NCI-H2227 (cell line): ENCODE data around the gene STK40.

Experiments
- DNase-seq: peaks from one replicate; lab custom pipeline; 2025; ENCODE audit not compliant: unreplicated experiment; lab: John Stamatoyannopoulos, UW

The STK40 gene

DNA sequence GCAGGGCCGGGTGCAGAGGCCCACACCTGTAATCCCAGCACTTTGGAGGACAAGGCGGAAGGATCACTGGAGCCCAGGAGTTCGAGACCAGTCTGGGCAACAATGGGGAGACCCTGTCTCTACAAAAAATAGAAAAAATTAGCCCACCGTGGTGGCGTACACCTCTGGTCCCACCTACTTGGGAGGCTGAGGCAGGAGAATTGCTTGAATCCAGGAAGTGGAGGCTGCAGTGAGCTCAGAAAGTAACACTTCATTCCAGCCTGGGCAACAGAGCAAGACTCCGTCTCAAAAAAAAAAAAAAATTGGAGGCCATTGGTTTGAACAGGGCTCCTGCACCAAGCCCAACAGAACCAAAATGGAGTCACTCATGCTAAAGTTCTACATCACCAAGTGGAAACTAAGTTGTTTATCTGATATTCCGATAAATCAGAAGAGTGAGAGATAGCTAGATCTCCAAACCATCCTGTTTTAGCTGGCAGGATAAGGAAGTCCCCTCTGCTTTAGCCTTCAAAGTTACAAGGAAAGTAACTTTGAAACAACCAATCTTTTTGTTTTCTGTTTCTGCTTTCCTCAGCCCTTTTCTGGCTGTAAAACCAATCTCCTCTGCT is 12.8 kb upstream of the STK40 start:
- DNase-seq, result no peak

DNA sequence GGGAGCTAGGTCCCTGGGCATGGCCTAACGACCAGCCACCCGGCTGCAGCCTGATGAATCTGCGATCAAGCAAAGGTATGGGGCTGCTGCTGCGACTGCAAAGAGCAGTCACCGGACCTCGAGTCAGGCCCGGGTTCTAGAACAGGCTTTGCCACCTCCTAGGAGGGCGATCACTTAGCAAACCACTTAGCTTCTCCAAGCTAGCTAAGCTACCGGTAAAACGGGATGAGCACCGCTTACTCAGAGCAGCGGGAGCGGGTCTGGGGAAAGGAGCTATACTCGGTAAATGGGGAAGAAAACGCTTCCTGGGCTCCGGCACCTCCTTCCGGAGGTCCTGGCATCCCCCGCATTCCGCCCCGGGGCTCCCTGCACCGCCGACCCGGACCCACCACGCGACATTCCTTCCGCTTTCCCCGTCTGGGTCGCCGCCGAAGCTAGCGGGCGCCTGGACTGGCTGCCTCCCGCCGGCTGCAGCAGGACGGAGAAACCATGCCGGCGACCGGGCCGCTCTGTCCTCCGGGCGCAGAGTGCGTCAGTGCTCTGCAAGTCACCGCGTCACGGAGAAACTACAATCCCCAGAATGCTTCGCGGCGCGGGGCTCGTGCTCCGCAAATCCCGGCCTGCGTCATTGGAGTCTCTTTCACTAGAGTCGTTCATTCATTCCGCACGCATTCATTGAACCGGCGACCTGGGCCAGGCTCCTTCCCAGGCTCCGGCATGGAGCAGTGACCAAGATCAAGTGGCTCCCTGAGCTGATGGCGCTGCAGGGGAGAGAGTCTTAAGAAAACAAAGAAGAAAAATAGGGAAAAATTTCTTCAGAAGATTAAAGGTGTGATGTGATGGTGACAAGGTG is 11.9 kb upstream of the STK40 start, which contains the start of gene LSM10:
TSS of gene LSM10 (minus strand) at position 531 of the 853 bp plus-strand sequence. CDS start 3,779 bp downstream, outside the sequence.
- peak; percentile 96 for DNase-seq

- DNase-seq, result no peak
These were observed 11.3 kb upstream of the STK40 start for GRCh38 chr1:36397083-36397377.

DNA sequence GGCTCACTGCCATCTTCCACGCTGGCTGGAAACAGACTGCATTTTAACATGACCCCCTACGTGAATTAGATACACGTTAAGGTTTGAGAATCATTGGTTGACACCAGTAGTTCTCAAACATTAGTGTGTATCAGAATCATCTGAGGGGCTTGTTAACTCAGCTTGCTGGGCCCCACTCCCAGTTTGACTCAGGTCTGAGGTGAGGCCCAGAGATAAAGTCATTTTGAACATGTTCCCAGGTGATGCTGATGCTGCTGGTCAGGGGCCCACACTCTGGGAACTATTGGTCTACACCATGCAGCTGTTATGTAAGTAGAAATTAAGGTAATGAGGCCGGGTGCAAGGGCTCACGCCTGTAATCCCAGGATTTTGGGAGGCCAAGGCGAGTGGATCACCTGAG is 10.6 kb upstream of the STK40 start:
- no peak for DNase-seq

- DNase-seq, result no peak
These were observed 8.0 kb upstream of the STK40 start for GRCh38 chr1:36393686-36394085.

DNA sequence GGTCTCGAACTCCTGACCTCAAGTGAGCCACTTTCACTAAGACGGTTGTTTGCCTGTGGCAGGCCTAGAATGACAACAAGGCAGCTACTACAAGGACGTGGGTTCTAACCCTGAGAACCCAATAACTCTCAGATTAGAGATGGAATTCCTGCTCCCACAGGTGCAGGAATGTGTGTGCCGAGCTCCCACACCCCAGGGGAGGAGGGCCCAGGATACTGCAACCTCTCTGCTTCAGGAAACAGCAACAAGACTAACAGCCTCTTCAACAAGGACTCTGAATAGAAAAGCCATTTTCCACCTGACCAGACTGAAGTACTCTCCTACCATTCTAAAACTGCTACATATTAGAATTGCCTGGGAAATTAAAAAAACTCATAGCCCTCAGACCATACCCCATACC is 7.1 kb upstream of the STK40 start:
- no peak for DNase-seq

DNA sequence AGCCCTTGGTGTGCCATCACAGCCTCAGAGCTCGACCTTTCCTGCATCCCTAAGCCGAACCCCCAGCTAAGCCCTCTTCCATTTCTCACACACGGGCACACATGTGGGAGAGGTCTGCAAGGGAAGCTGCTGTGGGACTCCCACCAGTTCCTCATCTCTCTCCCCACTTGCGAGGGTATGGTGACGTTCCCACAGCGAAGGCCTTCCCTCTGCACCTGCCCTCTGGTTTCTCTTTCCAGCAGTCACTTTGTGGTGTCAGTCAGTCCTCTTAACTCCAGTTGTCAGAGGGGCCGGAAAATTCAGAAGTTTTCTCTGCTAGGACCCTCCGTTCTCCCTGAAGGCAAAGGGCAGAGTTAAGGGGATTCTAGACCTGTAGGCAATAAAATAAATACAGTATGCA is 5.5 kb upstream of the STK40 start:
- DNase-seq, result no peak

DNA sequence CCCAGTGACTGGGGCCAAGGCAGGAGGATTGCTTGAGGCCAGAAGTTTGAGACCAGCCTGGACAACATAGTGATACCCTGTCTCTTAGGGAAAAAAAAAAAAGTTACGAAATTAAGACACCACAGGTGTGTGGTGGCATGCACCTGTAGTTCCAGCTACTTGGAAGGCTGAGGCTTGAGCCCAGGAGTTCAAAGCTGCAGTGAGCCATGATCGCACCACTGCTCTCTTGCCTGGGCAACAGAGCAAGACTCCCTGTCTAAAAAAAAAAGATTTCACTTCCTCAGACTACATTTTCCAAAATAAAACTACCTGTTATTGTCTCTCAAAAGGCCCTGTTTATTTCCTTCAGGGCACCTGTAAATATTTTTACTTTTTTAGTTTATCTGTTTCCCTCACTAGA is 4.7 kb upstream of the STK40 start:
- no peak for DNase-seq

GRCh38 chr1:36389999-36390398 is 4.3 kb upstream of the STK40 start:
- no peak for DNase-seq

DNA sequence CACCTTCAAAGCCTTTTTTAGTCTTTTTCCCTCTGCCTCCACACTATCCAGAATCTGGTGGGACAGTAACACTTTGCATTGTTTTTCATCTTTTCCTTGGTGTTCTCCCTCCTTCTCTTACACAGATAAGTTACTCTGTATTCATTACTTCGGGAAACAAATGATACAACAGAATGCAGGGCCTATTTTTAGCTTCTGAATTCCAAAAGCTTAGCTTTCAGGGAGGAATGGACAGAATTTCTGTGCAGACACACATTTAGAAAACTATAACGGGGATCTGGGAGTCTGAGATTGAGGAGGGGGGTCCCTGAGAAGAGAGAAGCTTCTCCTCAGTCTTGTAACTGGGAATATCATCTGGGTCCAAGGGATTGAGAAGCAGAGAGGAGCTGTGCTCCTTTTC is 3.5 kb upstream of the STK40 start:
- no peak for DNase-seq

GRCh38 chr1:36387141-36387949 is 1.6 kb upstream of the STK40 start:
- peak; percentile 69 for DNase-seq

DNA sequence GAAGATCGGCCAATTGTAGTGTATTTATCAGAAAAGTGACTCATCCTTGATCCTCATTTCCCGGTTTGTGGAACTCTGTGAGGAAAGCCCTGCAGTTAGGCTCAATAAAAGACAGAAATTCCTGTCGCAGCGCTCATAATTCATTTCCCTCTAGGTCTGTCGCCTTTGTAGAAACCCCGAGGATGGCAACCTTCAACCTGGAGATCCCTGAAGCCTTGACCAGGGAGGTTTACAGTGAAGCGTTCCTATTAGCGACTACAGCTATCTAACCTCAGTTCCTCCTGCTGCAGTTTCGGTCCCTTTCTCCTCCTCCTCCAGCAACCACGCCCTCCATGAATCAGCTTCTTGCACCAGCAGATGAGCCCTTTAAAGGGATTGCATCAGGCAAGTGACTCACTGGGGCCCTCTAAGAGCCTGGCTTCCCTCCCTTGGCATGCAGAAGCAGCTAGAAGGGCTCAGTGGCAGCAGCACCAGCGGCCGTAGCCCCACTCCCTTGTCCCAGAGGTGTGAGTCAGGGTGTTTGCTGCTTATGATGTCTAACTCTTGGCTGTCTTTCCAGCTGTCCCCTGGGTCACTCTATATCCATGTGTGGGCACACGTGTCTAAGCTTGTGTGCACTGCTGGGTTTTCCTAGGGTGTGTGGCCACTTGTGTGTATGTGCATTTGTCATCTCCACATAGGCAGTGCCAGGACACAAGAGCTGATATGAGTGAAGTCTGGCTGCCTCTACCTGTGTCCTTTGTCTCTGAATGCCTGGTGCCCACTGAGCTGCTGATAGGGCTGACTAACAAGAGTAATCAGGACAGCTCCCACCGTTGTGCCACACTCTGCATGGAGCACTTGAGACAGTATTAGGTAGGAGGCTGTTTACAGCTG is 779 bp upstream of the STK40 start:
- DNase-seq, result peak; percentile 88

DNA sequence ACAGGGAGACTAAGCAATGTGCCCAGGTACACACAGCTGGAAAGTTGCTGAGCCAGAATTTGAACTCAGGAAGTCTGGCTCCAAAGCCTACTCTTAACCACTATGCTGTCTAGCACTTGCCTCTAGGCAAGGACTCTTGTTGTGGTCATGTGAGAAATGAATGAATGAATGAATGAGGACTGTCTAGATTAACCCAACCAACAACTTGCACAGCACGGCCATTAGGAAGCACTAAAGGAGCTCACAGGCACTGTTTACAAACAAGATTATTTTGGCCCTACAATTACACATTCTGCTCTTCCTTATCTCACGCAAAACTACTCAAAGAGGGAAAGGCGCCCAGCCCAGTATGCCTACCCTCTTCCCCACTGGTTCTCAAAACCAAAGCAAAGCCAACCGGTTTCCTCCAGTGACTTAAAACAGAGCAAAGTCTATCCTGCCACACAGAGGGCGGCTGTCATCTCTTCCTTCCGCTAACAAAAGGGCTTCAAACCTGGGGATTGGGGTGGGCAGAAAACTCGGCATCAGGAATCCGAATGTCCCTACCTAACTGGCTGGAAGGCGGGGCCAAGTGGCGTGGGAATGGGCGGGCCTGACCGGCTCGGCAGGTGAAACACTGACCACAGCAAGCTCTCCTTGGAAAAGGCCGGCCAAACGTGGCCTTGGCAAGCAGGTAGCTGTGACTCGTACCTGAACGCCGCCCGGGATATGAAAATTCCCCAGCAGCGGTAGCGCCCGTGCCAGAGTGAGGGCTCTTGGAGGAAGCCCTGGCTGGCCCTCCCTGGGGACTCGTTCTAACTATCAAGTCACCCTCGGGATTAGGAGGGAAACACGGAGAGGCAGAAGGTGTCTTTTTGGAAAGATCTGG is 948 bp downstream of the STK40 start:
- peak; percentile 58 for DNase-seq

GRCh38 chr1:36383240-36383639 is 2.5 kb downstream of the STK40 start:
- no peak for DNase-seq

DNA sequence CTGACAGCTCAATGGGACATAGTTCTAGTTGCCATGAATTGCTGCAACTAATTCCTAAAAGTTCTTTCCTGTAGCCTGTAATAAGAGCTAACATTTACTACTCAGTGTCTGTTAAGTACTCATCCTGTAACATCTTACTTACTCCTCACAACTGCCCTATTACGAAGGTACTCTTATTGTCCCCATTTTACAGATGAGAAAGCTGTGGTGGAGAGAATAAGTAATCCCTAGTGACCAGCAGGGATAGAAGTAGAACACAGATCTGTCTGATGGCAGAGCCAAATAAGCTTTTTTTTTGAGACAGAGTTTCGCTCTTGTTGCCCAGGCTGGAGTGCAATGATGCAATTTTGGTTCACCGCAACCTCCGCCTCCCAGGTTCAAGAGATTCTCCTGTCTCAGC is 3.1 kb downstream of the STK40 start:
- DNase-seq, result no peak

- no peak for DNase-seq
These were observed 3.5 kb downstream of the STK40 start for GRCh38 chr1:36382231-36382630.

- no peak for DNase-seq
These were observed 4.3 kb downstream of the STK40 start for GRCh38 chr1:36381405-36381804.

GRCh38 chr1:36380782-36381181 is 4.9 kb downstream of the STK40 start:
- DNase-seq, result no peak

DNA sequence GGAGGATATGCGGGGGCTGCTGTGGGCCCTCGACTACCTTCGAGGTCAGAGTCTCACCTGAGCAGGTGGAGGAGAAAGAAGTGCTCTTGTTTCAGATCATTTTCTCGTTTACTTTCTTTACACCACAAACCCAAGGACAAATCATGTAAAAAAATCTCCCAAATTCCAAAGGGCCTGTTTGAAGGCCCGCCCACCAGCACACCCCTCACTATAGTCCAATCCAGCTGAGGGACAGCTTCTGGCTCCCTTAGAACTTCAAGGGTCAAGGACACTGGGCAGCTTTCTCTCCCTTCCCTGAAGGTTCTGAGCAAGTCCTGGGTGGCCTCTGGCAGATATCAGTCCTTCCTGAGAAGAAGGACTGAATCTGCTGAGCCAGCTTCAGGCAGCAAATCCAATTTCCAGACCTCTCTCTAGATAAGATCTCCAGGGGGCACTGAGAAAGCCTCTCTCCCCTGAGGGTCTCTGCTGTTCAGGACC is 5.5 kb downstream of the STK40 start:
- no peak for DNase-seq
